Urothelium cell line (cell line): ENCODE results near the gene EIF6.

Experiments used
- DNase-seq: peaks from one replicate; pipeline ENCODE4 v3.0.0; 2011; ENCODE audit warnings: low spot score, mixed read lengths
- FAIRE-seq: peaks from 2 replicates; lab custom pipeline; 2011; peaks lifted over from hg19 to GRCh38; lab: Jason Lieb, UNC

EIF6 gene

GRCh38 chr20:35235881-35236280, 48.7 kb downstream of the EIF6 start:
- DNase-seq (no peak), FAIRE-seq (no peak)

- DNase-seq (peak; percentile 39), FAIRE-seq (no peak)
Observed at GRCh38 chr20:35232575-35232974, 52.0 kb downstream of the EIF6 start.
